Breast epithelium (tissue), 4 donors: ENCODE results near the gene LRRC17. TPM values are rescaled to one million over a fixed set of nuclear protein-coding genes. Genes with fewer than 3 reads are reported as not detected.

ENCODE experiments used
- DNase-seq, 2 donors: peaks; one replicate each; pipeline ENCODE4 v3.0.0-alpha.2; 2019; ENCODE audit warnings: low spot score in 2 of 2
- H3K27ac ChIP-seq, 2 donors: fragments of 200-600 bp; sonication (generic) in 1 of 2; one replicate each; pipeline ENCODE4 v1.5.1; 2016 to 2019; ENCODE audit warnings: mild to moderate bottlenecking in 1 of 2
- H3K27me3 ChIP-seq, 2 donors: fragments of 200-600 bp; sonication (generic) in 1 of 2; one replicate each; pipeline versions ENCODE4 v1.5.1 to v1.6.0; 2017 to 2019; ENCODE audit warnings: control low read depth in 1 of 2, mild to moderate bottlenecking in 1 of 2
- H3K36me3 ChIP-seq: fragments of 200-600 bp; one replicate; pipeline ENCODE4 v1.5.1; 2019
- H3K4me1 ChIP-seq, 2 donors: fragments of 200-600 bp; sonication (generic); one replicate each; pipeline ENCODE4 v1.5.1; 2016 to 2019; ENCODE audit warnings: control low read depth in 1 of 2
- H3K4me3 ChIP-seq, 3 donors: fragments of 200-600 bp; sonication (generic); 1 replicate in 2 of 3; 2 replicates in 1 of 3; pipeline ENCODE4 v1.5.1; 2016 to 2019; ENCODE audit warnings: mild to moderate bottlenecking in 3 of 3, moderate library complexity in 2 of 3
- H3K9me3 ChIP-seq, 2 donors: fragments of 200-600 bp; sonication (generic) in 1 of 2; one replicate each; pipeline ENCODE4 v1.5.1; 2016 to 2019; ENCODE audit warnings: control low read depth in 1 of 2
- POLR2A ChIP-seq: fragments of 450-650 bp; IDR thresholded peaks from one replicate; pipeline ENCODE4 v1.6.1; 2016; ENCODE audit warnings: antibody characterized with exemption, mild to moderate bottlenecking, moderate library complexity
- POLR2AphosphoS5 ChIP-seq, 3 donors: sonication (generic); formaldehyde crosslinking; IDR thresholded peaks; one replicate each; pipeline ENCODE4 v1.6.1; 2017; ENCODE audit warnings: antibody characterized with exemption in 3 of 3
- intact Hi-C: fragments of 100-400 bp; cut with DNase I; formaldehyde crosslinking; loops from one replicate; pipeline ENCODE4 v1.15.1; 2023; ENCODE audit warnings: low total_unique reads
- total RNA-seq, 3 donors: library from RNA; depleted of rRNA; stranded (reverse); fragments of >200 nt; gene quantifications; one replicate each; pipeline ENCODE4 v1.1.0, GENCODE V29; 2016
- TF ChIP-seq, protein P1 (sequence below), 3 donors: fragments of 450-650 bp; IDR thresholded peaks; one replicate each; pipeline ENCODE4 v1.5.1; 2016 to 2017; ENCODE audit warnings: antibody characterized with exemption in 3 of 3, mild to moderate bottlenecking in 3 of 3, moderate library complexity in 3 of 3

Gene LRRC17
- total RNA-seq, 3 donors from 2014 or later = 1.4 to 19.3 (median 8.2) TPM

DNA sequence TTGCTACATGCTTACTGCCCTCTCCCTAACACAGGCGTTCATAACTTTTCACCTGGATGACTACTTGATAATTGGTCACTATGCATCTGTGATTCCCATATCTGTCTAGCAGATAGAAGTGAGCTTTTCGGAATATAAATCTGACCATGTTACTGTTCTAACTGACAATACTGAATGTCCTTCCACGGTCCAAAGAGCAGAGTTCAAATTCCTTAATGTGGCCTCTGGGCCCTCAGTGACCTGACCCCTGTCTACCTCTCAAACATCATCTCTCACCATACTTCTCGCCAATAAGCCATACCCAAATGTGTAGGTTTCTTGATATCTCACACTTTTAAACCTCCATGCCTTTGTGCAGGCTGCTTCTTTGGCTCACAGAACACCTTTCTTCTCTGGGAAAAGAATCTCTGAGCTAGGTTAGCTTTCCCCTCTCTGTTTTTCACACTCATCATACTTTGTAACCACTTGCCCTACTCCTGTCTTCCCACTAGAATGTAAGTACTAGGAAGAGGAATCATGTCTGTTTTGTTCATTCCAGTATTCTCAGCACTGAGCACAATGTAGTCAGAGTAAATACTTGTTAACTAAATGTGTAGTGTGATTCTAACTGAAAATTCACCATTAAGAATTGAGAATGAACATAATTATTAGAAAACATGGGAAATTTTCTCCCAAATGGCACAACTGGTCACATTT, 39.2 kb upstream of the LRRC17 start:
- Histone ChIP-seq H3K27ac (no peak overlapping the region), H3K27me3 (no peaks in the 10 kb centered on the region), H3K4me1 (no peaks in the 10 kb centered on the region), H3K4me3 (no peak overlapping the region), H3K9me3 (no peaks in the 10 kb centered on the region), H3K36me3 (no peaks in the 10 kb centered on the region)
- TF ChIP-seq POLR2A = no peak
- no peak for TF ChIP-seq POLR2AphosphoS5 (IDR thresholded peaks at IDR 0.05)
- TF ChIP-seq, protein P1, sequence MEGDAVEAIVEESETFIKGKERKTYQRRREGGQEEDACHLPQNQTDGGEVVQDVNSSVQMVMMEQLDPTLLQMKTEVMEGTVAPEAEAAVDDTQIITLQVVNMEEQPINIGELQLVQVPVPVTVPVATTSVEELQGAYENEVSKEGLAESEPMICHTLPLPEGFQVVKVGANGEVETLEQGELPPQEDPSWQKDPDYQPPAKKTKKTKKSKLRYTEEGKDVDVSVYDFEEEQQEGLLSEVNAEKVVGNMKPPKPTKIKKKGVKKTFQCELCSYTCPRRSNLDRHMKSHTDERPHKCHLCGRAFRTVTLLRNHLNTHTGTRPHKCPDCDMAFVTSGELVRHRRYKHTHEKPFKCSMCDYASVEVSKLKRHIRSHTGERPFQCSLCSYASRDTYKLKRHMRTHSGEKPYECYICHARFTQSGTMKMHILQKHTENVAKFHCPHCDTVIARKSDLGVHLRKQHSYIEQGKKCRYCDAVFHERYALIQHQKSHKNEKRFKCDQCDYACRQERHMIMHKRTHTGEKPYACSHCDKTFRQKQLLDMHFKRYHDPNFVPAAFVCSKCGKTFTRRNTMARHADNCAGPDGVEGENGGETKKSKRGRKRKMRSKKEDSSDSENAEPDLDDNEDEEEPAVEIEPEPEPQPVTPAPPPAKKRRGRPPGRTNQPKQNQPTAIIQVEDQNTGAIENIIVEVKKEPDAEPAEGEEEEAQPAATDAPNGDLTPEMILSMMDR (IDR thresholded peaks at IDR 0.05) = no peak
- no peak for DNase-seq
- intact Hi-C loops = no loop called here

- no peak overlapping the region for H3K27ac ChIP-seq
- DNase-seq = no peak
Observed at GRCh38 chr7:102874166-102874829, 38.5 kb upstream of the LRRC17 start.

DNA sequence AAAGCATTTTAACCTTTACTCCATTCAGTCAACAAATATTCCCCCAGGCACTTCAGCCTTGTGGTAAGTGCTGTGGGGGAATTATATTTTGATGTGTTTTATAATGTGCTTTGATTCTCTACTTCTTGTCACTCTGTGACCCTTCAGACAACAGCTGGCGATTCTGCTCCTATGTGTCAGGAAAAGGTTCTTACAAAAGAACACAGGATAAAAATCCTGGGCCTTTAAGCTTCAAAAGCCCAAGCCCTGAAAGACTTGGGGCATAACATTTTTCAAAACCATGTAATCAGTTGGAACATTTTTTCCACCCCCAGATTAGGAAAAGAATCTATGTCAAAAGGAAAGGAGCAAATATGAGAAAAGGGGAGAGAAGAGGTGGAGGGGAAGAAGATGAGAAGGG, 37.8 kb upstream of the LRRC17 start:
- no peak overlapping the region for H3K27ac ChIP-seq
- TF ChIP-seq, protein P1 (IDR thresholded peaks at IDR 0.05) = no peak
- TF ChIP-seq POLR2A (no peak), POLR2AphosphoS5 (IDR thresholded peaks at IDR 0.05) (no peak)

More at GRCh38 chr7:102874166-102874829, 38.5 kb upstream of the LRRC17 start:
- TF ChIP-seq, protein P1 (IDR thresholded peaks at IDR 0.05) = no peak
- TF ChIP-seq POLR2AphosphoS5 (IDR thresholded peaks at IDR 0.05) (no peak), POLR2A (no peak)
- intact Hi-C loops = no loop called here
- H3K4me3 ChIP-seq = no peak overlapping the region
- no peaks in the 10 kb centered on the region for H3K9me3 ChIP-seq
- H3K36me3 ChIP-seq = no peaks in the 10 kb centered on the region
- no peaks in the 10 kb centered on the region for H3K27me3 ChIP-seq
- H3K4me1 ChIP-seq = no peaks in the 10 kb centered on the region

GRCh38 chr7:102875700-102876295, 37.0 kb upstream of the LRRC17 start:
- TF ChIP-seq, protein P1 (IDR thresholded peaks at IDR 0.05) = no peak
- TF ChIP-seq POLR2A = no peak
- no peak for TF ChIP-seq POLR2AphosphoS5 (IDR thresholded peaks at IDR 0.05)
- H3K9me3 ChIP-seq = no peaks in the 10 kb centered on the region
- H3K36me3 ChIP-seq = no peaks in the 10 kb centered on the region
- DNase-seq = no peak
- no peaks in the 10 kb centered on the region for H3K4me1 ChIP-seq
- no peak overlapping the region for H3K27ac ChIP-seq
- intact Hi-C loops = no loop called here
- no peak overlapping the region for H3K4me3 ChIP-seq
- H3K27me3 ChIP-seq = no peaks in the 10 kb centered on the region

More for the DNA sequence above, 37.8 kb upstream of the LRRC17 start:
- H3K4me3 ChIP-seq = no peak overlapping the region
- H3K36me3 ChIP-seq = no peaks in the 10 kb centered on the region
- intact Hi-C loops = no loop called here
- H3K9me3 ChIP-seq = no peaks in the 10 kb centered on the region
- no peak for DNase-seq
- H3K27me3 ChIP-seq = no peaks in the 10 kb centered on the region
- H3K4me1 ChIP-seq = no peaks in the 10 kb centered on the region
